HFF-Myc (cell line): ENCODE results near the gene FERMT1.

Experiments
- DNase-seq: peaks from one replicate; pipeline ENCODE4 v3.0.0-alpha.2; 2011; ENCODE audit warnings: low read depth; ENCODE audit errors: extremely low read depth
- H3K4me3 ChIP-seq: replicated peaks from 2 replicates; pipeline ENCODE4 v1.5.1; 2011; ENCODE audit warnings: low read depth, mild to moderate bottlenecking, control low read depth, low read length
- CTCF ChIP-seq: IDR thresholded peaks from 2 replicates; pipeline ENCODE4 v1.5.1; 2012; ENCODE audit warnings: mild to moderate bottlenecking, low read depth, low read length, control low read depth; ENCODE audit errors: missing control alignments

Gene FERMT1

GRCh38 chr20:6104493-6105188, 18.2 kb downstream of the FERMT1 start:
- no peak overlapping the region for H3K4me3 ChIP-seq
- no peak for TF ChIP-seq CTCF
- DNase-seq: no peak

GRCh38 chr20:6103301-6103700, 19.5 kb downstream of the FERMT1 start:
- no peak overlapping the region for H3K4me3 ChIP-seq
- DNase-seq: no peak
- TF ChIP-seq CTCF: no peak

- TF ChIP-seq CTCF: no peak
- no peak for DNase-seq
- no peak overlapping the region for H3K4me3 ChIP-seq
Observed at GRCh38 chr20:6101346-6101745, 21.5 kb downstream of the FERMT1 start.

GRCh38 chr20:6100246-6100645, 22.6 kb downstream of the FERMT1 start:
- no peak overlapping the region for H3K4me3 ChIP-seq
- TF ChIP-seq CTCF: no peak
- no peak for DNase-seq

GRCh38 chr20:6099819-6100218, 23.0 kb downstream of the FERMT1 start:
- DNase-seq: no peak
- no peak for TF ChIP-seq CTCF
- no peak overlapping the region for H3K4me3 ChIP-seq

- no peak overlapping the region for H3K4me3 ChIP-seq
- DNase-seq: no peak
- no peak for TF ChIP-seq CTCF
Observed at GRCh38 chr20:6095409-6095808, 27.4 kb downstream of the FERMT1 start.

- no peak for TF ChIP-seq CTCF
- H3K4me3 ChIP-seq: no peak overlapping the region
- no peak for DNase-seq
Observed at GRCh38 chr20:6094565-6094964, 28.3 kb downstream of the FERMT1 start.
